K562 (cell line): ENCODE data around the gene DDR2. TPM values are rescaled to one million over a fixed set of nuclear protein-coding genes. Genes with fewer than 3 reads are reported as not detected.

Experiments used
- ATAC-seq: fragments of 200-7000 bp; cut with Tn5 transposase; 3 replicates; pipeline ENCODE4 v1.9.1; 2020; ENCODE audit warnings: moderate library complexity
- BruUV-seq: library from RNA; stranded (reverse); fragments of 400-500 nt; replicated peaks from 2 replicates; lab custom pipeline; 2021; lab: Mats Ljungman, UMichigan
- CTCF ChIA-PET: fragments of 300-600 bp; formaldehyde crosslinking; extraction: SDS; loops from one replicate; lab custom pipeline; 2021; ENCODE audit warnings: low intra/inter-chr PET ratio; lab: Yijun Ruan, JAX
- POLR2A ChIA-PET: fragments of 300-600, 350-650 bp; sonication (Branson Sonifier 250); formaldehyde crosslinking; extraction: SDS; loops from one replicate; lab custom pipeline; 2021; ENCODE audit warnings: antibody characterized with exemption, inconsistent platforms; lab: Yijun Ruan, JAX
- DNase-seq, 4 experiments: peaks; one replicate each; pipeline versions ENCODE4 v3.0.0 to v3.0.0-alpha.2; 2011 to 2018; ENCODE audit warnings: low spot score in 3 of 4, mixed read lengths in 3 of 4; ENCODE audit errors: extremely low read depth in 1 of 4
- FAIRE-seq: peaks from 2 replicates; lab custom pipeline; 2011; peaks lifted over from hg19 to GRCh38; lab: Jason Lieb, UNC
- H2AFZ ChIP-seq: 2 replicates; pipeline ENCODE4 v1.6.0; 2011; ENCODE audit warnings: low read depth, low read length, control low read depth, inconsistent platforms
- H3K27ac ChIP-seq: fragments of 200-600 bp; 3 replicates; pipeline ENCODE4 v1.8.0; 2011; ENCODE audit warnings: low read depth, mild to moderate bottlenecking, control low read depth, inconsistent platforms, low read length, moderate library complexity, mixed read lengths; ENCODE audit errors: extremely low read depth
- H3K27me3 ChIP-seq, 2 experiments: fragments of 300-600 bp in 1 of 2; 2 replicates in 1 of 2; 3 replicates in 1 of 2; pipeline versions ENCODE4 v1.6.0 to v1.8.0; 2011; ENCODE audit warnings: inconsistent platforms in 2 of 2, low read length in 2 of 2, mild to moderate bottlenecking in 1 of 2, mixed read lengths in 1 of 2, moderate library complexity in 1 of 2; ENCODE audit not compliant: control insufficient read depth in 2 of 2, insufficient read depth in 2 of 2
- H3K36me3 ChIP-seq: fragments of 300-600 bp; 3 replicates; pipeline ENCODE4 v1.8.0; 2011; ENCODE audit warnings: mild to moderate bottlenecking, low read length, inconsistent platforms; ENCODE audit not compliant: control insufficient read depth, insufficient read depth
- H3K4me1 ChIP-seq, 2 experiments: fragments of 200-600 bp in 1 of 2; replicated peaks in 1 of 2; 2 replicates in 1 of 2; 3 replicates in 1 of 2; pipeline versions ENCODE4 v1.5.1 to v1.8.0; 2011; ENCODE audit warnings: inconsistent platforms in 2 of 2, low read length in 2 of 2, mild to moderate bottlenecking in 1 of 2, mixed read lengths in 1 of 2, moderate library complexity in 1 of 2; ENCODE audit not compliant: control insufficient read depth in 2 of 2, insufficient read depth in 2 of 2
- H3K4me2 ChIP-seq: 2 replicates; pipeline ENCODE4 v1.6.1; 2011; ENCODE audit warnings: low read length, control low read depth, inconsistent platforms, mixed read lengths; ENCODE audit not compliant: insufficient read depth
- H3K4me3 ChIP-seq: fragments of 200-600 bp; sonication (generic), shearing (Covaris generic); 2 replicates; pipeline ENCODE4 v1.5.1; 2016; ENCODE audit warnings: control low read depth, inconsistent platforms
- H3K79me2 ChIP-seq: fragments of 200-600 bp; 3 replicates; pipeline ENCODE4 v1.8.0; 2011; ENCODE audit warnings: low read length, inconsistent platforms; ENCODE audit not compliant: control insufficient read depth, insufficient read depth
- H3K9ac ChIP-seq, 2 experiments: 2 replicates each; pipeline versions ENCODE4 v1.6.0 to v1.6.1; 2011; ENCODE audit warnings: low read depth in 2 of 2, low read length in 2 of 2, control low read depth in 1 of 2, inconsistent platforms in 1 of 2, mild to moderate bottlenecking in 1 of 2, mixed read lengths in 1 of 2; ENCODE audit not compliant: insufficient read depth in 1 of 2
- H3K9me1 ChIP-seq: one replicate; pipeline ENCODE4 v1.6.0; 2011; ENCODE audit warnings: inconsistent platforms, mild to moderate bottlenecking, low read length, moderate library complexity; ENCODE audit not compliant: control insufficient read depth, insufficient read depth
- H3K9me3 ChIP-seq: replicated peaks from 2 replicates; pipeline ENCODE4 v1.5.1; 2011; ENCODE audit warnings: low read depth, low read length, inconsistent platforms; ENCODE audit not compliant: control insufficient read depth, insufficient read depth
- H4K20me1 ChIP-seq: replicated peaks from 2 replicates; pipeline ENCODE4 v1.6.1; 2011; ENCODE audit warnings: low read length, inconsistent platforms, mixed read lengths; ENCODE audit not compliant: control insufficient read depth, insufficient read depth
- BRF1 ChIP-seq: IDR thresholded peaks from 3 replicates; pipeline ENCODE4 v1.6.1; 2011; ENCODE audit warnings: borderline replicate concordance, mild to moderate bottlenecking; ENCODE audit not compliant: insufficient read length; ENCODE audit errors: extremely low read depth
- DMBX1 ChIP-seq: fragments of 250-450 bp; sonication (Bioruptor Pico); IDR thresholded peaks from 2 replicates; pipeline ENCODE4 v1.8.0; 2022; ENCODE audit warnings: inconsistent platforms, mild to moderate bottlenecking, moderate library complexity, borderline replicate concordance
- GTF2B ChIP-seq: IDR thresholded peaks from 2 replicates; pipeline ENCODE4 v1.6.1; 2011; ENCODE audit not compliant: insufficient read length; ENCODE audit errors: extremely low read depth
- HOXB6 ChIP-seq: fragments of 250-450 bp; sonication (Bioruptor Pico); IDR thresholded peaks from 2 replicates; pipeline ENCODE4 v1.5.1; 2022; ENCODE audit warnings: mild to moderate bottlenecking, borderline replicate concordance
- MAZ ChIP-seq, 2 experiments: fragments of 450-650 bp in 1 of 2; sonication (generic) in 1 of 2; formaldehyde crosslinking; IDR thresholded peaks in 1 of 2; conservative IDR thresholded peaks in 1 of 2; 2 replicates each; pipeline versions ENCODE4 v1.4.0 to v1.5.0; 2020; ENCODE audit warnings: mild to moderate bottlenecking in 1 of 2, missing genetic modification reagents in 1 of 2
- NFE2L1 ChIP-seq: fragments of 450-650 bp; IDR thresholded peaks from 2 replicates; pipeline ENCODE4 v1.6.1; 2016; ENCODE audit warnings: missing genetic modification characterization, low read depth, mild to moderate bottlenecking, missing compliant biosample characterization, moderate library complexity, borderline replicate concordance
- ZNF324 ChIP-seq: fragments of 250-450 bp; sonication (Bioruptor Pico); IDR thresholded peaks from 2 replicates; pipeline ENCODE4 v1.4.0; 2020; ENCODE audit warnings: mild to moderate bottlenecking
- ZNF77 ChIP-seq: fragments of 250-450 bp; sonication (Bioruptor Pico); IDR thresholded peaks from 2 replicates; pipeline ENCODE4 v1.5.0; 2020
- WGBS: fragments of 100-300 bp; shearing (Covaris generic); methylation state at CpG from one replicate; pipeline ENCODE4 v1.1.6; 2016; ENCODE audit warnings: low coverage, mixed read lengths; ENCODE audit not compliant: insufficient coverage; ENCODE audit errors: missing lambda C conversion rate; 5-methylcytosine and 5-hydroxymethylcytosine counted together
- in situ Hi-C: fragments of 300-500 bp; cut with MboI; formaldehyde crosslinking; loops from 4 replicates; pipeline ENCODE4 v1.15.0; 2018; ENCODE audit warnings: inconsistent platforms, mixed read lengths
- intact Hi-C: fragments of 100-400 bp; cut with micrococcal nuclease; formaldehyde crosslinking; loops from 2 replicates; pipeline ENCODE4 v1.14.2; 2022
- polyA plus RNA-seq, 8 experiments: library from polyadenylated mRNA; depleted of rRNA in 4 of 8; stranded (reverse) in 5 of 8; unstranded in 3 of 8; fragments of >200 nt; fragmentation: Nextera tagmentation in 2 of 8; fragmentation: Illumina TruSeq in 1 of 8; extraction: Ambion mirVana in 2 of 8; extraction: Trizol in 1 of 8; gene quantifications; 2 replicates each; pipeline versions ENCODE4 v1.2.1 to v1.2.3, GENCODE V29; 2011 to 2014; ENCODE audit warnings: inconsistent platforms in 1 of 8, missing spikeins in 1 of 8
- total RNA-seq, 7 experiments: library from RNA; depleted of rRNA in 6 of 7; stranded (reverse); fragments of >200 nt in 6 of 7; fragmentation: Illumina TruSeq in 2 of 7; extraction: Trizol in 2 of 7; gene quantifications; 2 replicates each; pipeline versions ENCODE4 v1.2.1 to v1.2.3, GENCODE V29; 2011 to 2021; ENCODE audit warnings: low replicate concordance in 1 of 7
- TF ChIP-seq, protein P1 (sequence below): fragments of 450-650 bp; IDR thresholded peaks from 2 replicates; pipeline ENCODE4 v1.6.1; 2016; ENCODE audit warnings: mild to moderate bottlenecking, moderate library complexity

The DDR2 gene
- total and polyA plus RNA-seq, 9 of the 15 experiments (the other 6 are each of a cell fraction or from before 2014, with no cell fraction given): 0.36 to 2.0 (median 1.1) TPM

DNA sequence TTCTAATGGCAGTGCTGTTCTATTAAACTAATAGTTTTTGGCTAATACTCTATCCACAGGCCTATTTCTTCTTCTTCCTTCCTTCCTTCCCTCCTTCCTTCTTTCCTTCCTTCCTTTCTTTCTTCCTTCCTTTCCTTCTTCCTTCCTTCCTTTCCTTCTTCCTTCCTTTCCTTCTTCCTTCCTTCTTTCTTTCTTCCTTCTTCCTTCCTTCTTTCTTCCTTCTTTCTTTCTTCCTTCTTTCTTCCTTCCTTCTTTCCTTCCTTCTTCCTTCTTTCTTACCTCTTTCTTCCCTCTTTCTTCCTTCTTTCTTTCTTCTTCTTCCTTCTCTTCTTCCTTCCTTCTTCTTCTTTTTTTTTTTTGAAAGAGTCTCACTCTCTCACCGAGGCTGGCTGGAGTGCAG is 197.0 kb downstream of the DDR2 start (continued):
- TF ChIP-seq DMBX1 (CRISPR knock-in tag): no peak

- Histone ChIP-seq H2AFZ (no peak overlapping the region), H3K4me1 (peaks cover 0 to 5% of the 10 kb centered on the region in 2 experiments; a peak in 2 of 5 replicates), H3K9me3 (no peaks in the 10 kb centered on the region), H3K4me3 (no peak overlapping the region), H3K27ac (no peak overlapping the region), H3K9me1 (no peaks in the 10 kb centered on the region), H3K9ac (no peak overlapping the region), H3K36me3 (no peaks in the 10 kb centered on the region), H4K20me1 (no peaks in the 10 kb centered on the region), H3K27me3 (peaks cover 0 to 5% of the 10 kb centered on the region in 2 experiments; a peak in 2 of 5 replicates), H3K79me2 (no peaks in the 10 kb centered on the region), H3K4me2 (no peak overlapping the region)
- ChIA-PET CTCF (no interaction called here), POLR2A (interaction anchor here (1.8 to 2.0 kb wide), 2 partner anchors 10 kb away, joined by 5 to 6 read pairs; no protein-coding TSS in a partner anchor)
- FAIRE-seq: no peak
- BruUV-seq: no TSS peak
- intact Hi-C loops: no loop called here
- DNase-seq: peak in 1 of 4 experiments; percentile 19
- WGBS: 0% methylated on average over 3 of the region's 3 CpGs
- in situ Hi-C loops: no loop called here
- peak; percentile 61 for ATAC-seq
- TF ChIP-seq ZNF77 (CRISPR knock-in tag) (no peak), BRF1 (no peak), GTF2B (no peak), MAZ (CRISPR knock-in tag; conservative IDR thresholded peaks at IDR 0.05 in 1 of 2, IDR thresholded peaks at IDR 0.05 in 1 of 2) (no peak), ZNF324 (CRISPR knock-in tag) (no peak), NFE2L1 (no peak), HOXB6 (CRISPR knock-in tag) (no peak)
- TF ChIP-seq, protein P1, sequence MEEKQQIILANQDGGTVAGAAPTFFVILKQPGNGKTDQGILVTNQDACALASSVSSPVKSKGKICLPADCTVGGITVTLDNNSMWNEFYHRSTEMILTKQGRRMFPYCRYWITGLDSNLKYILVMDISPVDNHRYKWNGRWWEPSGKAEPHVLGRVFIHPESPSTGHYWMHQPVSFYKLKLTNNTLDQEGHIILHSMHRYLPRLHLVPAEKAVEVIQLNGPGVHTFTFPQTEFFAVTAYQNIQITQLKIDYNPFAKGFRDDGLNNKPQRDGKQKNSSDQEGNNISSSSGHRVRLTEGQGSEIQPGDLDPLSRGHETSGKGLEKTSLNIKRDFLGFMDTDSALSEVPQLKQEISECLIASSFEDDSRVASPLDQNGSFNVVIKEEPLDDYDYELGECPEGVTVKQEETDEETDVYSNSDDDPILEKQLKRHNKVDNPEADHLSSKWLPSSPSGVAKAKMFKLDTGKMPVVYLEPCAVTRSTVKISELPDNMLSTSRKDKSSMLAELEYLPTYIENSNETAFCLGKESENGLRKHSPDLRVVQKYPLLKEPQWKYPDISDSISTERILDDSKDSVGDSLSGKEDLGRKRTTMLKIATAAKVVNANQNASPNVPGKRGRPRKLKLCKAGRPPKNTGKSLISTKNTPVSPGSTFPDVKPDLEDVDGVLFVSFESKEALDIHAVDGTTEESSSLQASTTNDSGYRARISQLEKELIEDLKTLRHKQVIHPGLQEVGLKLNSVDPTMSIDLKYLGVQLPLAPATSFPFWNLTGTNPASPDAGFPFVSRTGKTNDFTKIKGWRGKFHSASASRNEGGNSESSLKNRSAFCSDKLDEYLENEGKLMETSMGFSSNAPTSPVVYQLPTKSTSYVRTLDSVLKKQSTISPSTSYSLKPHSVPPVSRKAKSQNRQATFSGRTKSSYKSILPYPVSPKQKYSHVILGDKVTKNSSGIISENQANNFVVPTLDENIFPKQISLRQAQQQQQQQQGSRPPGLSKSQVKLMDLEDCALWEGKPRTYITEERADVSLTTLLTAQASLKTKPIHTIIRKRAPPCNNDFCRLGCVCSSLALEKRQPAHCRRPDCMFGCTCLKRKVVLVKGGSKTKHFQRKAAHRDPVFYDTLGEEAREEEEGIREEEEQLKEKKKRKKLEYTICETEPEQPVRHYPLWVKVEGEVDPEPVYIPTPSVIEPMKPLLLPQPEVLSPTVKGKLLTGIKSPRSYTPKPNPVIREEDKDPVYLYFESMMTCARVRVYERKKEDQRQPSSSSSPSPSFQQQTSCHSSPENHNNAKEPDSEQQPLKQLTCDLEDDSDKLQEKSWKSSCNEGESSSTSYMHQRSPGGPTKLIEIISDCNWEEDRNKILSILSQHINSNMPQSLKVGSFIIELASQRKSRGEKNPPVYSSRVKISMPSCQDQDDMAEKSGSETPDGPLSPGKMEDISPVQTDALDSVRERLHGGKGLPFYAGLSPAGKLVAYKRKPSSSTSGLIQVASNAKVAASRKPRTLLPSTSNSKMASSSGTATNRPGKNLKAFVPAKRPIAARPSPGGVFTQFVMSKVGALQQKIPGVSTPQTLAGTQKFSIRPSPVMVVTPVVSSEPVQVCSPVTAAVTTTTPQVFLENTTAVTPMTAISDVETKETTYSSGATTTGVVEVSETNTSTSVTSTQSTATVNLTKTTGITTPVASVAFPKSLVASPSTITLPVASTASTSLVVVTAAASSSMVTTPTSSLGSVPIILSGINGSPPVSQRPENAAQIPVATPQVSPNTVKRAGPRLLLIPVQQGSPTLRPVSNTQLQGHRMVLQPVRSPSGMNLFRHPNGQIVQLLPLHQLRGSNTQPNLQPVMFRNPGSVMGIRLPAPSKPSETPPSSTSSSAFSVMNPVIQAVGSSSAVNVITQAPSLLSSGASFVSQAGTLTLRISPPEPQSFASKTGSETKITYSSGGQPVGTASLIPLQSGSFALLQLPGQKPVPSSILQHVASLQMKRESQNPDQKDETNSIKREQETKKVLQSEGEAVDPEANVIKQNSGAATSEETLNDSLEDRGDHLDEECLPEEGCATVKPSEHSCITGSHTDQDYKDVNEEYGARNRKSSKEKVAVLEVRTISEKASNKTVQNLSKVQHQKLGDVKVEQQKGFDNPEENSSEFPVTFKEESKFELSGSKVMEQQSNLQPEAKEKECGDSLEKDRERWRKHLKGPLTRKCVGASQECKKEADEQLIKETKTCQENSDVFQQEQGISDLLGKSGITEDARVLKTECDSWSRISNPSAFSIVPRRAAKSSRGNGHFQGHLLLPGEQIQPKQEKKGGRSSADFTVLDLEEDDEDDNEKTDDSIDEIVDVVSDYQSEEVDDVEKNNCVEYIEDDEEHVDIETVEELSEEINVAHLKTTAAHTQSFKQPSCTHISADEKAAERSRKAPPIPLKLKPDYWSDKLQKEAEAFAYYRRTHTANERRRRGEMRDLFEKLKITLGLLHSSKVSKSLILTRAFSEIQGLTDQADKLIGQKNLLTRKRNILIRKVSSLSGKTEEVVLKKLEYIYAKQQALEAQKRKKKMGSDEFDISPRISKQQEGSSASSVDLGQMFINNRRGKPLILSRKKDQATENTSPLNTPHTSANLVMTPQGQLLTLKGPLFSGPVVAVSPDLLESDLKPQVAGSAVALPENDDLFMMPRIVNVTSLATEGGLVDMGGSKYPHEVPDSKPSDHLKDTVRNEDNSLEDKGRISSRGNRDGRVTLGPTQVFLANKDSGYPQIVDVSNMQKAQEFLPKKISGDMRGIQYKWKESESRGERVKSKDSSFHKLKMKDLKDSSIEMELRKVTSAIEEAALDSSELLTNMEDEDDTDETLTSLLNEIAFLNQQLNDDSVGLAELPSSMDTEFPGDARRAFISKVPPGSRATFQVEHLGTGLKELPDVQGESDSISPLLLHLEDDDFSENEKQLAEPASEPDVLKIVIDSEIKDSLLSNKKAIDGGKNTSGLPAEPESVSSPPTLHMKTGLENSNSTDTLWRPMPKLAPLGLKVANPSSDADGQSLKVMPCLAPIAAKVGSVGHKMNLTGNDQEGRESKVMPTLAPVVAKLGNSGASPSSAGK: no peak
Observed at GRCh38 chr1:162832470-162832869, 200.2 kb downstream of the DDR2 start.
